ENCODE data around the gene LYPD4.

Gene LYPD4

GRCh38 chr19:41860419-41861115 lies 16.1 kb upstream of the LYPD4 start:
- POLR2A ChIA-PET = interaction anchor here (0.7 to 3.6 kb wide), 18 partner anchors 8 to 496 kb away, joined by 3 to 43 read pairs (median 7); partner anchors contain the start of genes B9D2 and RABAC1
- no peak for TF ChIP-seq ZNF384 (IDR thresholded peaks at IDR 0.05)
- DNase-seq (ENCODE audit: extremely low spot score) = no peak
- CTCF ChIA-PET = interaction anchor here (0.6 kb wide), 1 partner anchor 42 kb away, joined by 3 read pairs; no protein-coding TSS in a partner anchor

GRCh38 chr19:41859618-41860418 lies 15.3 kb upstream of the LYPD4 start, which contains the start of gene RPS19:
Gene RPS19, plus strand, starts transcription at chr19:41860255. Its CDS starts 520 bp downstream, at chr19:41860775.
- POLR2A ChIA-PET = interaction anchor here (0.7 to 3.6 kb wide), 26 partner anchors 9 to 495 kb away, joined by 3 to 43 read pairs (median 4); partner anchors contain the start of genes B9D2 and RABAC1
- CTCF ChIA-PET = interaction anchor here (0.6 to 0.7 kb wide), 2 partner anchors 12 to 43 kb away, joined by 3 read pairs; no protein-coding TSS in a partner anchor
- TF ChIP-seq TARDBP (IDR thresholded peaks at IDR 0.05) (peak; percentile 99), FOXK2 (IDR thresholded peaks at IDR 0.05) (no peak), BHLHE40 (IDR thresholded peaks at IDR 0.05; ENCODE audit: borderline replicate concordance) (no peak), L3MBTL2 (conservative IDR thresholded peaks at IDR 0.05) (0 out of 2 replicates have a peak, but pooled peaks have one; percentile 35), LEF1 (IDR thresholded peaks at IDR 0.05; ENCODE audit: borderline replicate concordance) (peak; percentile 91; the same call in 1 of the 2 replicates), FOXM1 (IDR thresholded peaks at IDR 0.05; ENCODE audit: borderline replicate concordance) (peak; percentile 58; the same call in 1 of the 2 replicates), ARNT (IDR thresholded peaks at IDR 0.05) (peak; percentile 60), PKNOX1 (IDR thresholded peaks at IDR 0.05) (peak; percentile 69; the same call in 1 of the 2 replicates), ELF4 (IDR thresholded peaks at IDR 0.05) (peak; percentile 95), SP1 (IDR thresholded peaks at IDR 0.05) (peak; percentile 95)
- DNase-seq (ENCODE audit: extremely low spot score) = peak; percentile 97

- TF ChIP-seq BHLHE40 (IDR thresholded peaks at IDR 0.05; ENCODE audit: borderline replicate concordance) = no peak
- TF ChIP-seq FOXA1 (IDR thresholded peaks at IDR 0.05) = no peak
- TF ChIP-seq PKNOX1 (IDR thresholded peaks at IDR 0.05) = no peak
- no peak for TF ChIP-seq SUZ12 (IDR thresholded peaks at IDR 0.05)
- no peak for TF ChIP-seq LEF1 (IDR thresholded peaks at IDR 0.05; ENCODE audit: borderline replicate concordance)
- TF ChIP-seq FOXK2 (IDR thresholded peaks at IDR 0.05) = no peak
- TF ChIP-seq NFRKB (IDR thresholded peaks at IDR 0.05) = no peak
- TF ChIP-seq HDGF (IDR thresholded peaks at IDR 0.05; ENCODE audit: borderline replicate concordance) = no peak
- TF ChIP-seq TARDBP (IDR thresholded peaks at IDR 0.05) = no peak
- no peak for TF ChIP-seq FOXM1 (IDR thresholded peaks at IDR 0.05; ENCODE audit: borderline replicate concordance)
- TF ChIP-seq SP1 (IDR thresholded peaks at IDR 0.05) = no peak
- no peak for TF ChIP-seq CTBP1 (IDR thresholded peaks at IDR 0.05; ENCODE audit: borderline replicate concordance)
- no peak for TF ChIP-seq ELF4 (IDR thresholded peaks at IDR 0.05)
- TF ChIP-seq ZNF384 (IDR thresholded peaks at IDR 0.05) = no peak
- ChIA-PET CTCF (interaction anchor here (0.7 kb wide), 1 partner anchor 11 kb away, joined by 3 read pairs; no protein-coding TSS in a partner anchor), POLR2A (interaction anchor here (0.8 to 3.6 kb wide), 19 partner anchors 10 to 495 kb away, joined by 3 to 43 read pairs (median 5); partner anchors contain the start of genes B9D2 and RABAC1)
- no peak for DNase-seq (ENCODE audit: extremely low spot score)
Measured at GRCh38 chr19:41859213-41859617, 14.7 kb upstream of the LYPD4 start.

- POLR2A ChIA-PET = no interaction called here
- no peak for TF ChIP-seq FOXK2 (IDR thresholded peaks at IDR 0.05)
- no peak for TF ChIP-seq FOXA1 (IDR thresholded peaks at IDR 0.05)
- TF ChIP-seq NFRKB (IDR thresholded peaks at IDR 0.05) = no peak
- TF ChIP-seq TARDBP (IDR thresholded peaks at IDR 0.05) = no peak
- TF ChIP-seq L3MBTL2 (conservative IDR thresholded peaks at IDR 0.05) = no peak
- no peak for TF ChIP-seq CTBP1 (IDR thresholded peaks at IDR 0.05; ENCODE audit: borderline replicate concordance)
- no peak for TF ChIP-seq PKNOX1 (IDR thresholded peaks at IDR 0.05)
- TF ChIP-seq BHLHE40 (IDR thresholded peaks at IDR 0.05; ENCODE audit: borderline replicate concordance) = no peak
- no peak for TF ChIP-seq SUZ12 (IDR thresholded peaks at IDR 0.05)
- no peak for TF ChIP-seq LEF1 (IDR thresholded peaks at IDR 0.05; ENCODE audit: borderline replicate concordance)
- TF ChIP-seq ELF4 (IDR thresholded peaks at IDR 0.05) = no peak
- CTCF ChIA-PET = interaction anchor here (0.9 kb wide), 1 partner anchor 17 kb away, joined by 3 read pairs; no protein-coding TSS in a partner anchor
- no peak for DNase-seq (ENCODE audit: extremely low spot score)
Measured at GRCh38 chr19:41853768-41854167, 9.3 kb upstream of the LYPD4 start.

- TF ChIP-seq BHLHE40 (IDR thresholded peaks at IDR 0.05; ENCODE audit: borderline replicate concordance) (no peak), ARNT (IDR thresholded peaks at IDR 0.05) (no peak), HDGF (IDR thresholded peaks at IDR 0.05; ENCODE audit: borderline replicate concordance) (no peak), PKNOX1 (IDR thresholded peaks at IDR 0.05) (peak; percentile 58; the same call in 1 of the 2 replicates), FOXM1 (IDR thresholded peaks at IDR 0.05; ENCODE audit: borderline replicate concordance) (no peak), L3MBTL2 (conservative IDR thresholded peaks at IDR 0.05) (no peak), LEF1 (IDR thresholded peaks at IDR 0.05; ENCODE audit: borderline replicate concordance) (no peak), ELF4 (IDR thresholded peaks at IDR 0.05) (no peak), CTBP1 (IDR thresholded peaks at IDR 0.05; ENCODE audit: borderline replicate concordance) (no peak)
- no peak for DNase-seq (ENCODE audit: extremely low spot score)
- ChIA-PET POLR2A (no interaction called here), CTCF (interaction anchor here (0.5 to 0.9 kb wide), 2 partner anchors 17 to 100 kb away, joined by 3 read pairs; no protein-coding TSS in a partner anchor)
Measured at GRCh38 chr19:41853344-41853743, 8.9 kb upstream of the LYPD4 start.
